Ishikawa (cell line): ENCODE data around the gene HTRA3.

ENCODE experiments used
- CREB1 ChIP-seq: IDR thresholded peaks from 2 replicates; pipeline ENCODE4 v1.6.1; 2012; ENCODE audit warnings: low read depth
- EGR1 ChIP-seq: IDR thresholded peaks from 2 replicates; pipeline ENCODE4 v1.6.1; 2012
- RAD21 ChIP-seq: IDR thresholded peaks from 2 replicates; pipeline ENCODE4 v1.6.1; 2012; ENCODE audit warnings: low read depth
- TAF1 ChIP-seq: IDR thresholded peaks from 2 replicates; pipeline ENCODE4 v1.6.1; 2012; ENCODE audit warnings: low read depth, mild to moderate bottlenecking
- YY1 ChIP-seq: IDR thresholded peaks from 2 replicates; pipeline ENCODE4 v1.6.1; 2012; ENCODE audit warnings: low read depth
- TF ChIP-seq, protein P1 (sequence below): IDR thresholded peaks from 2 replicates; pipeline ENCODE4 v1.6.1; 2012; ENCODE audit warnings: low read depth, mild to moderate bottlenecking

DNA sequence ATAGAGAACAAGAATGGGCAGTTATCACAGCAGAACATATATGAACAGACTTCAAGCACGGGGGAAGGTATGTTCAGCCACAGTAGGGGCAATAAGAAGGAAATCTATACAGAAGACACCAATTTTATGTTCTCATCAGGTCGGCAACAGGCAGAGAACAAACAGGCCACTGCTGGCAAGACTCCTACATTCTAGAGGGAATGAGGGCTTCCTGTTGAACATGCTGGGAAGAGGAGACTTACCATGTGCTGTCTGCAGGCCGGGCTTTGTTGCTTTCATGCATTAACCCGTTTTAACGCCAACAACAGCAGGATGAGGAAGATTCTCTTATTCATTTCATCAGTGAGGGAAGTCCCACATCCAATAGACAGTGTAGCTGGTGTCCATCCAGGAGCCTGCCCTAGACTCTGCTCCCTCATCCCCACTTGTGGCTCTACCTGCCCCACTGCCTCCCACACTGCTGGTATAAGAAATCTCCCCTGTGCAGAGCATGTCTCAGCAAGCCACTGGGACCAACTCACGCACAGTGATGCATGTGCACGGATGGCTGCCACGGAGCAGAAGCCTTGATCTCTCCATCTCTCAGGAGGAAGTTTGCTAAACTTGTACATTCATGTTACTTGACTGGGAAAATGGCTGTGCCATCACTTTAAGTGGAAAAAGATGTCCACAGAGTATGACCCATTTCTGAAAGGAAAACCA is 86.5 kb downstream of the HTRA3 start:
- TF ChIP-seq TAF1 (no peak), EGR1 (no peak), YY1 (no peak), RAD21 (no peak), CREB1 (no peak)
- TF ChIP-seq, protein P1, sequence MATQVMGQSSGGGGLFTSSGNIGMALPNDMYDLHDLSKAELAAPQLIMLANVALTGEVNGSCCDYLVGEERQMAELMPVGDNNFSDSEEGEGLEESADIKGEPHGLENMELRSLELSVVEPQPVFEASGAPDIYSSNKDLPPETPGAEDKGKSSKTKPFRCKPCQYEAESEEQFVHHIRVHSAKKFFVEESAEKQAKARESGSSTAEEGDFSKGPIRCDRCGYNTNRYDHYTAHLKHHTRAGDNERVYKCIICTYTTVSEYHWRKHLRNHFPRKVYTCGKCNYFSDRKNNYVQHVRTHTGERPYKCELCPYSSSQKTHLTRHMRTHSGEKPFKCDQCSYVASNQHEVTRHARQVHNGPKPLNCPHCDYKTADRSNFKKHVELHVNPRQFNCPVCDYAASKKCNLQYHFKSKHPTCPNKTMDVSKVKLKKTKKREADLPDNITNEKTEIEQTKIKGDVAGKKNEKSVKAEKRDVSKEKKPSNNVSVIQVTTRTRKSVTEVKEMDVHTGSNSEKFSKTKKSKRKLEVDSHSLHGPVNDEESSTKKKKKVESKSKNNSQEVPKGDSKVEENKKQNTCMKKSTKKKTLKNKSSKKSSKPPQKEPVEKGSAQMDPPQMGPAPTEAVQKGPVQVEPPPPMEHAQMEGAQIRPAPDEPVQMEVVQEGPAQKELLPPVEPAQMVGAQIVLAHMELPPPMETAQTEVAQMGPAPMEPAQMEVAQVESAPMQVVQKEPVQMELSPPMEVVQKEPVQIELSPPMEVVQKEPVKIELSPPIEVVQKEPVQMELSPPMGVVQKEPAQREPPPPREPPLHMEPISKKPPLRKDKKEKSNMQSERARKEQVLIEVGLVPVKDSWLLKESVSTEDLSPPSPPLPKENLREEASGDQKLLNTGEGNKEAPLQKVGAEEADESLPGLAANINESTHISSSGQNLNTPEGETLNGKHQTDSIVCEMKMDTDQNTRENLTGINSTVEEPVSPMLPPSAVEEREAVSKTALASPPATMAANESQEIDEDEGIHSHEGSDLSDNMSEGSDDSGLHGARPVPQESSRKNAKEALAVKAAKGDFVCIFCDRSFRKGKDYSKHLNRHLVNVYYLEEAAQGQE, result no peak
